ENCODE measurements around the gene PPM1B. TPM values are rescaled to one million over a fixed set of nuclear protein-coding genes. Genes with fewer than 3 reads are reported as not detected.
"Not testable (repeated sequence)": the region's sequence is repeated elsewhere in the genome, so short reads cannot be mapped to it uniquely, and the experiment has no call there.

The PPM1B gene
- 16.9 and 23.1 TPM in 2 replicates for total RNA-seq (2014; rRNA removed; shearing (Covaris generic))

GRCh38 chr2:44168681-44169154, at the start of gene PPM1B:
TSS of gene PPM1B (plus strand) at chr2:44168875. CDS start at chr2:44201200, 32,325 bp downstream.
- no peak for DNase-seq (ENCODE audit: low spot score)

DNA sequence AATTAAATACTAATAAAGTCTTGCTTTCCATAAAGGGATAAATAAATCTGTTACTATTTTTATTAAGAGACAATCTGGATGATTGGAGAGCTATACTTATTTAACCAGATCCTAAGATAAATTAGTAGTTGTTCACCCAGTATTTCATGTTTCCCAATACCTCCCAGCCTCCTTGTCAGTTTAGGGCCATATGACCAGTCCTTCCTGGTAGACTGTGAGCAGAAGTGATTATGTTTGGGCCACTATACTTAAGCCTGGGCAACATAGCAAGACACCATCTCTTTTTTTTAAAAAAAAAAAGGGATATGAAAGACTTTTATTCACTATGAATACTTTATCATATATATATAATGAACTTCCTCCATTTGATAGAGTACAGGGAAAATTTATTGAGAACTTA, 48.8 kb upstream of the PPM1B start:
- DNase-seq (ENCODE audit: low spot score) = no peak

DNA sequence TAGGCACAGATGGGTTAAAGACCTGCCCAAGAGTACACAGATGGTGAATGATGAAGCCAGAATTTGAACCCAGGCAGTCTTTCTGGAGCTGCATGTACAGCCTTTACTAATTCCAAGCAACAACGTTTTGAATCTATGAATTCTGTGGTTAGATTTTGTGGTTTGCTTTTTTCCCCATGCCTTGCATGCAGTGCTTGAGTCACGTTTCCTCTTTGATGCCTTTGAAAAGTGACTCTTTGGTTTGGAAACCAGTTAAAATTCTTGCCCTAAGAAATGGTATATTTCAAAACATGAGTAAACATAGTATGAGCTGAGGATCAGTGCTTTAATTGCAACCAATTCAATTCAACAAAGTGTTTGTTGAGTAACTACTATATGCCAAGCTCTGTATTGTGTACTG, 48.2 kb upstream of the PPM1B start:
- DNase-seq (ENCODE audit: low spot score) = peak; percentile 47

DNA sequence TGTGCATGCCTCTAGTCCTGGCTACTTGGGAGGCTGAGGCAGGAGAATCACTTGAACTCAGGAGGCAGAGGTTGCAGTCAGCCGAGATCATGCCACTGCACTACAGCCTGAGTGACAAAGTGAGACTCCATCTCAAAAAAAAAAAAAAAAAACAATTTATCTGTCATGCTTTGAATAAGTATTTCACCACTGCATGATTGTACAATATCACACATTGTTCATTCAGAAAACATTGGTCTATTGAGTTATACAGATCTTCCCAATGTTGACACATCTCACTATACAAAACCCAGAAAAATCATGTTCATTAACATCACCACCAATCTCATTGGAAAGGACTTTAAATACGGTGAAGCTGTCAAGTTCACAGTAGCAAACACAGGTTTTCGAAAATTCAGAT, 46.8 kb upstream of the PPM1B start:
- no peak for DNase-seq (ENCODE audit: low spot score)

GRCh38 chr2:44124500-44124899, 44.2 kb upstream of the PPM1B start:
- DNase-seq (ENCODE audit: low spot score) = no peak

GRCh38 chr2:44126106-44126797, 42.4 kb upstream of the PPM1B start:
- no peak for DNase-seq (ENCODE audit: low spot score)

DNA sequence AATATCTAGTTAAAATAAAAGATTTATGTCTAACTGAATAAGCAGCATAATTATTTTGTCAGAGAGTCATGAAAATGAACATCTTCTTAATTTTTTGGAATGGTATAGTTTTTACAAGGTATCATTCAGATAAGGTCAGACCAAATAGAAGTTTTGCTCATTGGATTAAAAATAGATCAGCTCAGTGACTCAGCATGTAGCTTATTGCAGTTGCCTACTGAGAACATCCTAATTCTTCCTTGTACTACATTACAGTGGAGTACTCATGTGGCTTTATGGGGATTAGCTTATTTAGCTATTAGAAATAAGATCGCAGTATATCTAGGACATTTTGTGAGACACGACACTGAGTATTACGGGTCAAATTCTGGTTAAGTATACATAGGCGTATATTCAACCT, 38.2 kb upstream of the PPM1B start:
- peak; percentile 30 for DNase-seq (ENCODE audit: low spot score)

DNA sequence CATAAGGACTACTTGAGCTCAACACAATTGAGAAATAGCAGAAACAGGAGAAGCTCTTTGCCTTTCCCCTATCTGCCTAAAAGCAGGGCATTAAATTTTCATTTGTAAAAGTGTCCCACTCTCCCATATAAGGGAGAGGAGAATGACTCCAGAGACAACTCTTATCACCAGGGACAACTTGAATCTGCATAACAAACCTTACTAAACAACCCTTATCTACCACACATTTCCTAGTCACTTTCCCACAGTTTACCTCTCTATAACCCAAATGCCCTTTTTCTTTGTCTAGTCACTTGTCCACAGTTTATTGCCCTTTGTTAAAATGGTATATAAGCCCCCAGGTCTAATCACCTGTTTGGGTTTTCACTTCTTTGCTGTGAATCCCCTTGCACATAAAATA, 37.5 kb upstream of the PPM1B start:
- DNase-seq (ENCODE audit: low spot score) = no peak

- not testable (repeated sequence) for DNase-seq (ENCODE audit: low spot score)
These were observed 35.1 kb upstream of the PPM1B start for GRCh38 chr2:44133602-44134001.

DNA sequence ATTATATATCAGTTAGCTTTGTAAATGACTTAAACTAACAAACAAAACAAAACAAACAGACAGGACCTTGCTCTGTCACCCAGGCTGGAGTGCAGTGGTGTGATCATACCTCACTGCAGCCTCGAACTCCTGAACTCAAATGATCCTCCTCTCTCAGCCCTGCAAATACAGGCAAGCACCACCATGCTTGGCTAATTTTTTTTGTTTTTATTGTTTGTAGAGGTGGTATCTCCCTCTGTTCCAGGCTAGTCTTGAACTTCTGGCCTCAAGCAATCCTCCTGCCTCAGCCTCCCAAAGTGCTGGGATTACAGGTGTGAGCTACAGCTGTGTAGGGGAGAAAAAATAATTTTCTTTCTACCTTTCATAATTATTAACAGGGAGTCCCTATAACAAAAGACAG, 33.8 kb upstream of the PPM1B start:
- no peak for DNase-seq (ENCODE audit: low spot score)

GRCh38 chr2:44135296-44135695, 33.4 kb upstream of the PPM1B start:
- DNase-seq (ENCODE audit: low spot score) = no peak

DNA sequence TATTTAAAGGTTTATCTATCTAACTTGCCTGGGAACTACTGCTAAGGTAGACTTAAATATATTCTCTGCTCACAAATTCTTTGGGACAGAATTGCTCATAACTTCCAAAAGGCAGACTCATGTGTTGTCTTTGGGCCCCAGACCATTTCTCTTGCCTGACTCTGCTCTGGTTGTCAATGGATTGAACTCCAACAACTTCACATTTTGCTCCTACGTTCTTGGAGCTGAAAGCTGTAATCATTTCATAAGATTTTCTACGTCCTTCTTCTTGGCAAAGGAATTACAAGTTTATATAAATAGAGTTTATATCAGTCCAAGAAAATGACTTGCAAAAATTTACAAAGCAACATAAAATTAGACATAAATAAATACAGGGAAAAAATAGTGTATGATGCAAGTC, 32.9 kb upstream of the PPM1B start:
- DNase-seq (ENCODE audit: low spot score) = no peak

DNA sequence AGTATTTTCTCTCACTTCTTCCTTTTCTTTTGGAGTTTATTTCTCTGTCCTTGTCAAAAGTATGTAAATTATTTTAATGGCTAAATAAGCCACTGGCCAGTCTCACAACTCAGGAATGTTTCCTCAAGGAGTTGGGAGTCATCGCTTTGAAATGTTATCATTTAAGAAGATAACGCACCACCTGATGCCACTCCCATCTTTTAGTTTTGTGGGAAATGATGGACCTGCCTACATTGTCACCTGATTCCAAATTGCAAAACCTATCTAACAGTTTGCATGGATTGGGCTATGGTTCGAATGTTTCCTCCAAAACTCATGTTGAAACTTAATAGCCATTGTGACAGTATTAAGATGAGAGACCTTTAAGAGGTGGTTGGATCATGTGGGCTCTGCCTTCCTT, 32.4 kb upstream of the PPM1B start:
- DNase-seq (ENCODE audit: low spot score) = no peak

GRCh38 chr2:44137048-44137447, 31.6 kb upstream of the PPM1B start:
- DNase-seq (ENCODE audit: low spot score) = no peak

- no peak for DNase-seq (ENCODE audit: low spot score)
These were observed 30.7 kb upstream of the PPM1B start for GRCh38 chr2:44137872-44138551.

DNA sequence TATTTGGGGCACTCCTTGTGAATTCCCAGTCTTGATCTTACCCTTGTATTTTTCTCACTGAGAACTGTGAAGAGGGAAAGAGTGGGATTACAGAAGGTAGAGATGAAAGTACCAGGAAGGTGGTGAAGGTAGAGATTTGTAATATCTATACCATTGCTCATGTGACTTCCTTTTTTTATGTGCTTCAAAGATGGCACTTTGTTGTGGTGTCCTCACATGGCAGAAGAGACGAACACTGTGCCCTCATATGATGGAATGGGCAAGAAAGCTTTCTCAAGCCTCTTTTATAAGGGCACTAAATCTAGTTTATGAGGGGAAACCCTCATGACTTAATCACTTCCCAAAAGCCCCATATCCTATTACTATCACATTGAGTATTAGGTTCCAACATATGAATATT, 28.9 kb upstream of the PPM1B start:
- no peak for DNase-seq (ENCODE audit: low spot score)

DNA sequence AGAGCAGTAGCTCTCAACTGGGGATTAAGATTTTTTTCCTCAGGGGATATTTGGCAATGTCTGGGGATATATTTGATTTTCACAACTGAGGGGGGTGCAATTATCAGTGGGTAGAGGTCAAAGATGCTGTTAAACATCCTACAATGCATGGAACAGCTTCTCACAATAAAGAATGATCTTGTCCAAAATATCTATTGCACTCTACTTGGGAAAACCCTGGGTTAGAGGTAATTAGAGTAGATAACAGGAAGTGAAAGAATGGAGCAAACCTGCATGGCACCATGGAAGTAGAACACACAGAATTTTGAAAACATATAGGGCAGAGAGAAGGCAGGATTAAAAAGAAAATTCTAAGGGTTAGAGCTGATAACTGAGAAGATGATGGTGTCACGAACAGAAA, 26.4 kb upstream of the PPM1B start:
- DNase-seq (ENCODE audit: low spot score) = no peak

- DNase-seq (ENCODE audit: low spot score) = no peak
These were observed 25.0 kb upstream of the PPM1B start for GRCh38 chr2:44143701-44144100.

- DNase-seq (ENCODE audit: low spot score) = no peak
These were observed 19.7 kb upstream of the PPM1B start for GRCh38 chr2:44148999-44149398.

GRCh38 chr2:44150473-44150872, 18.2 kb upstream of the PPM1B start:
- no peak for DNase-seq (ENCODE audit: low spot score)

GRCh38 chr2:44152865-44153669, 15.6 kb upstream of the PPM1B start:
- DNase-seq (ENCODE audit: low spot score) = no peak

GRCh38 chr2:44155666-44156446, 12.8 kb upstream of the PPM1B start:
- no peak for DNase-seq (ENCODE audit: low spot score)

All from H4 (cell line).